SK-N-SH (cell line): ENCODE measurements around the gene RNF157.

Experiments used
- CTCF ChIP-seq: fragments of 200-600 bp; sonication (generic); IDR thresholded peaks from 2 replicates; pipeline ENCODE4 v1.6.1; 2017; ENCODE audit warnings: antibody characterized with exemption, mild to moderate bottlenecking, moderate library complexity
- EZH2phosphoT487 ChIP-seq: fragments of 200-600 bp; sonication (generic); IDR thresholded peaks from 2 replicates; pipeline ENCODE4 v1.6.1; 2017; ENCODE audit warnings: low read depth, mixed run types, mild to moderate bottlenecking, antibody characterized with exemption, moderate library complexity, borderline replicate concordance
- MAX ChIP-seq: IDR thresholded peaks from 2 replicates; pipeline ENCODE4 v1.4.0; 2012; ENCODE audit warnings: low read depth
- NRF1 ChIP-seq: IDR thresholded peaks from 2 replicates; pipeline ENCODE4 v1.6.1; 2012; ENCODE audit warnings: low read depth, mild to moderate bottlenecking, low read length
- RAD21 ChIP-seq: IDR thresholded peaks from 2 replicates; pipeline ENCODE4 v1.6.1; 2012; ENCODE audit warnings: mild to moderate bottlenecking, low read length
- REST ChIP-seq: IDR thresholded peaks from 2 replicates; pipeline ENCODE4 v1.6.1; 2012; ENCODE audit warnings: mild to moderate bottlenecking, low read depth, low read length, moderate library complexity
- RXRA ChIP-seq: IDR thresholded peaks from 2 replicates; pipeline ENCODE4 v1.4.0; 2012; ENCODE audit warnings: low read depth, mild to moderate bottlenecking, borderline replicate concordance
- TCF12 ChIP-seq: IDR thresholded peaks from 2 replicates; pipeline ENCODE4 v1.4.0; 2012
- TEAD4 ChIP-seq: IDR thresholded peaks from 2 replicates; pipeline ENCODE4 v1.4.0; 2012; ENCODE audit warnings: mild to moderate bottlenecking, borderline replicate concordance; ENCODE audit not compliant: insufficient read depth

GRCh38 chr17:76137351-76138233 is 102.7 kb downstream of the RNF157 start:
- no peak for TF ChIP-seq CTCF
- no peak for TF ChIP-seq REST
- no peak for TF ChIP-seq TEAD4
- no peak for TF ChIP-seq NRF1
- no peak for TF ChIP-seq RAD21
- TF ChIP-seq TCF12 = no peak
- TF ChIP-seq EZH2phosphoT487 = no peak
- TF ChIP-seq RXRA = no peak
- TF ChIP-seq MAX = no peak
